SJSA1 (cell line): ENCODE results near the gene PPP1R18. TPM values are rescaled to one million over a fixed set of nuclear protein-coding genes. Genes with fewer than 3 reads are reported as not detected.

Source experiments
- DNase-seq, 2 experiments: peaks; one replicate each; pipeline ENCODE4 v3.0.0-alpha.2; 2015 to 2020; ENCODE audit warnings: low spot score in 2 of 2, low read depth in 1 of 2
- H3K27ac ChIP-seq: fragments of 250-450 bp; sonication (Bioruptor Pico); 2 replicates; pipeline ENCODE4 v1.5.1; 2020; ENCODE audit warnings: mild to moderate bottlenecking, moderate library complexity
- H3K27me3 ChIP-seq: fragments of 250-450 bp; sonication (Bioruptor Pico); replicated peaks from 2 replicates; pipeline ENCODE4 v1.5.1; 2020; ENCODE audit warnings: mild to moderate bottlenecking, moderate library complexity
- H3K36me3 ChIP-seq: fragments of 250-450 bp; sonication (Bioruptor Pico); 2 replicates; pipeline ENCODE4 v1.5.1; 2020; ENCODE audit warnings: mild to moderate bottlenecking
- H3K4me1 ChIP-seq: fragments of 250-450 bp; sonication (Bioruptor Pico); replicated peaks from 2 replicates; pipeline ENCODE4 v1.6.1; 2021; ENCODE audit warnings: mild to moderate bottlenecking
- H3K4me3 ChIP-seq: fragments of 250-450 bp; sonication (Bioruptor Pico); 2 replicates; pipeline ENCODE4 v1.5.1; 2020; ENCODE audit warnings: mild to moderate bottlenecking
- H3K9me3 ChIP-seq: fragments of 250-450 bp; sonication (Bioruptor Pico); replicated peaks from 2 replicates; pipeline ENCODE4 v1.5.1; 2020; ENCODE audit warnings: mild to moderate bottlenecking
- total RNA-seq: library from RNA; depleted of rRNA; stranded (reverse); fragments of >200 nt; shearing (Covaris generic); gene quantifications from 2 replicates; pipeline ENCODE4 v1.2.3, GENCODE V29; 2014

PPP1R18 gene
- total RNA-seq, 1 experiment from 2014 or later = 76.8 TPM

DNA sequence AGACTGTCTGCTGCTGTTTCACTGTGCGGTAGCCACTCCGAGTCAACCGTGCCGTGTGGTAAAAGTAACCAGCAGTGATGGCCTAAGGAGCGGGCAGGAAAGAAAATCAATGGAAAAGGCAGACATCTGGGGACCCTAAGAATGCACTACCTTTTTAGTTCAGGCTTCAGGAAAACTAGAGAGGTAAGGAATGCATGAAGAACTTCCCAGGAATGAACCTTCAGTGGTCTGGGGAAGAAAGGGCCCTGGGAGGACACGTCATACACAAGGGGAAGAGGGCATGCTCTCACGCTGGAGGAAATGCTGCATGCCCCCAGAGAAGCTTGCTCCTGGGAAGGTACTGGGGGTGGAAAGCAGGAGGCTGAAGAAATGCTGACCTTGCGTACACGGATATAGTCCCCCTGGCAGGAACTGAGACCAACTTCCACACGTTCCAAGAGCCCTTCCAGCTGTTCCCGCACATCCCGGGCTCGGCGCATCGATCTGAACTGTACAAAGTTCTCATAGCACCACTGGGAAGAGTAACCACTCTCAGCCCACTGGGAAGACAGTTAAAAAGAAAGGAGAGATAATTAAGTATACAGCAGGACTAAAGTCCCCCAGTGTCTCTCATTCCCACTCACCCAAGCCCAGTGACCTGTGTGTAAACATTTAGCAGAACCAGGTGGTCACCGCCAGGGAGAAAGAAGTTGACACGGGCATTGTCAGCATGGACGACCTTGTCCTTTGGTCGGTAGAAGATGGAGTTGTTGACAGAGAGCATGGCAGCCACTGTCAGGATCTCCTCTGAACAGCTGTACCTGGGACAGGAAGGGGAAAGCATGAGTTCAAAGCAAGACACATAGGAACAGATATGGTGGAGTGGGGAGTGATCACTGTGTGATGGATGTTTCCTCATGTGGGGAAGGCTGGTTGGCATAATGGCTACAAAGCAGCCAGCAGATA lies 31.4 kb downstream of the PPP1R18 start:
- Histone ChIP-seq H3K4me3 (no peak overlapping the region), H3K36me3 (peaks cover 89% of the 10 kb centered on the region), H3K4me1 (no peaks in the 10 kb centered on the region), H3K9me3 (no peaks in the 10 kb centered on the region), H3K27me3 (no peaks in the 10 kb centered on the region), H3K27ac (no peak overlapping the region)
- no peak for DNase-seq

DNA sequence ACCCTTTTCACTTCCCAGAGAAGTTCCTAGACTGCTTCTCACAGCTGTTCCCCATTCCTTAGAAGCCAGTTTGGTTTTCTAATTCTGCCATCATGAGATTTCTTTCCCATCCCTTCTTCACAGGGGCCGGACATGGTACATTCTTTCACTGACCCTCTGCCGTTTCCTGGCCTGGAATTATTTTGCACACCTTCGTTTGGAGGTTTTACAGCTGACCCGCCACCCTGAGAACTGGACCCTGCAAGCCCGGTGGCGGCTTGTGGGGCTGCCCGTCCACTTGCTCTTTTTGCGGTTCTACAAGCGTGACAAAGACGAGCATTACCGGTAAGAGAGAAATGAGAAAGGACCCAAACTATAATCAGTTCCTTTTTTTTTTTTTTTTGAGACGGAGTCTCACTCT lies 35.3 kb downstream of the PPP1R18 start:
- no peak for DNase-seq
- peaks cover 62% of the 10 kb centered on the region for H3K36me3 ChIP-seq
- H3K4me3 ChIP-seq = no peak overlapping the region
- no peak overlapping the region for H3K27ac ChIP-seq
- no peaks in the 10 kb centered on the region for H3K27me3 ChIP-seq
- peaks cover 11% of the 10 kb centered on the region for H3K4me1 ChIP-seq
- H3K9me3 ChIP-seq = no peaks in the 10 kb centered on the region

DNA sequence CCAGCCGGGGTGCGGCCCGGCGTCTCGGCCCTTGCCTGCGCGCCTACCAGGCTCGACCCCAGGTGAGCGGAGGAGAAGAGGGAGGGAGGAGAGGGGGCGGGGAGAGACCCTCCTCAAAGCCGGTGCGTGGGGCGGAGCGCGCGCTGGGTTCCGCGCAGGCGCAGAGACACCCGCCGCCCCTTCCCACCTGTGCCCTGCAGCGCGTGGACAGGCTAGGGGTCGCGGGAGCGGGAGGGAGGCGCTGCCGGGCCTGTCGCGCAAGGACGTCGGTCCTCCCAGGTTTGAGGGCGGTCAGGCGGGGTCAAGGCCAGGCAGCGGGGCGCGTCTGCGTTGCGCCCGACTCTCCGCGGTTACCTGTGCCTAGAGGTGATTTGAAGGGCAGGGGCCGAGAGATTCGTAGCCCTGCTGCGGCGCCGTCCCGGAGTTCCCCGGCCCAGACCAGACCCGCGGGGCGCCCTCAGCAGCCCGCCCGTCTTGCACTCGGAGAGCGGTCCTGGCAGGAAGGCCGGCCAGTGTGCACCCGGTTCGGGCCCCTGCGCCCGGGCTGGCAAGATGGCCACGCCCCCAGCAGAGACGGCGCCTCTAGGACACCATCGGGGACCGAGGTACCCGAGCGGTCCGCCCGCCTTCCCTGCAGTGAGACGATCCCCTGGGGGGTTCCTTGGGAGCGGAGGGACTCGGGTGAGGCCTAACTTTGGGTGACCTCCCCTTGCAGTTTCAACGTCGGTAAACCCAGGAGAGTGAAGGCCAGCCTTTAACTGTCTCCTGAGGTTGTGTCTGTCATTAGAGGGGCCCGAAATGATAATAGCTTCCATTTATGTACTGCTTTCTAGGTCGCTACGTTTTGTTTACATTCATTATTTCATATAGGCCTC lies 39.0 kb downstream of the PPP1R18 start:
- Histone ChIP-seq H3K36me3 (peaks cover 36% of the 10 kb centered on the region), H3K27ac (no peak overlapping the region), H3K4me3 (peak overlapping the region; percentile 83), H3K27me3 (no peaks in the 10 kb centered on the region), H3K9me3 (no peaks in the 10 kb centered on the region), H3K4me1 (peaks cover 11% of the 10 kb centered on the region)
- peak; percentile 64 to 78 for DNase-seq

DNA sequence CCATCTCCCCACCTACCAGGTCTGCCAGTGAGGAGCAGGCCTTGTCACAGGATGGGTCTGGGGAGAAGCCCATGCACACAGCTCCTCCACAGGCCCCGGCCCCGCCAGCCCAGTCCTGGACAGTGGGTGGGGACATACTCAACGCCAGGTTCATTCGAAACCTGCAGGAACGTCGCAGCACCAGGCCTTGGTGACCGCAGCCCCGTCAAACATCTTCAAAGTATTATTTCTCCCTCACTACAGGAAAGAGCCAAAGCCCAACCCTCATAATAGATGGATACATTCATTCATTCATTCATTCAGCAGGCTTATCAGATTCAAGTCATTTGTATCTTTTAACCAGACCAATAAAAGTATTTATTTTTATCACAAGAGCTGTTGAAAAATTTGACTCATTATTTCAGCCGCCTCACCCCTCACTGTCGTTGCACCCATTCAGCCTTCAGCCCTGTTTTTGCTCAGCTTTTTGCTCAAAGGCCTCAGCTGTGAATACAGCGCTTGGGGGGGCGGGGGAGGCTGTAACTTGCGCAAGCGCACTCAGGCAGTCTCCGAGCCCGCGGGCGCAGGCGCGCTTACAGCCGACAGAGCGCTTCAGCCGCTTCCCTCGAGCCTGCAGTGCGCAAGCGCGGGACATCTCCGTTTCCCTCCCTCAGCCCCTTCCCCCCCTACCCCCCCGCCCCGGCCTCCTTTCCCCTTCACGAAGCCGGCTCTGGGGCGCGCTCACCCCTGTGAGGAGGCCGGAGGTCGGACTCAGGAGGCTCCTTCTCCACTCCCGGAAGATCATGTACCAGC lies 39.8 kb downstream of the PPP1R18 start, which contains the start of gene C6orf136:
C6orf136 (plus strand) TSS at position 684 of the 792 bp plus-strand sequence; CDS start at position 783, 99 bp downstream.
- Histone ChIP-seq H3K27ac (no peak within 1 kb of the TSS), H3K4me1 (peaks cover 11% of the 10 kb centered on the region), H3K4me3 (peak within 1 kb of the TSS; percentile 83), H3K9me3 (no peaks in the 10 kb centered on the region), H3K27me3 (no peaks in the 10 kb centered on the region), H3K36me3 (peaks cover 35% of the 10 kb centered on the region)
- DNase-seq = peak; percentile 82 to 95

DNA sequence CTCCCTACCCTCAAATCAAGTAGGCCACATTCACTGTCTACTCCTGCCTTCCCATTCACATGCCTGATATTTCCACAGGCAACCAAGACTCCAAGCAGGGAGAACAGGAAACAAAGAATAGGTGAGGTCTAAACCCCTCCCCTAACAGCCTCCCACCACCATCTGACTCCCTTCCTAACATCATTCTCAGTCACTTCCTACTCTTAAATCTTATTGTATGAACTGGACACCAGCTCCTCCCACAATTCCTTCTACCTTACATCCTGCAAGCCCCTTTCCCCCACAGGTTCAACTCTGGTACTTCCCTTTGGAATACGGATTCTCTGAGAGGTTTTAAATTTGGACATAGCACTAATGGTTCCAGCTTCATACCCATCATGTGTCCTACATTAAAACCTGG lies 40.5 kb downstream of the PPP1R18 start:
- DNase-seq = no peak
- H3K36me3 ChIP-seq = peaks cover 32% of the 10 kb centered on the region
- H3K27ac ChIP-seq = no peak overlapping the region
- H3K4me1 ChIP-seq = peaks cover 11% of the 10 kb centered on the region
- no peaks in the 10 kb centered on the region for H3K9me3 ChIP-seq
- no peak overlapping the region for H3K4me3 ChIP-seq
- no peaks in the 10 kb centered on the region for H3K27me3 ChIP-seq

DNA sequence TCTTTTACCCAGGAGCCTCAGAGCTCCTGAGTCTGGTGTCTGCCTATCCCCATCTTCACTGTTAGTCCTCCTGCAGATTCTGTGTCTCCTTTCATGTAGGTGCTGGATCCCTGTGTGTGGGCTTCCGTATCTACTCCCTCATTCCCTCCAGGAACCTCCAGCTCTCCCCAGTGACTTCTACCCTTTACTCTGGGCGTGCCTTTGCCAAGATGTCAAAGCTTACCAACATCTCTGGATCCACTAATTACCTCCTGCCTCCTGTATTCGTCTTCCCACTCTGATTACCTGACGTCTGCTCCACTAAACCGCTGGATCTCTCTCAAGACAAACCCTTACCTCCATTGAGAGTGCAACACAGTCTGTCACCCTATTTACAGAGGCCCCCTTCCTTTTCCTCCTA lies 41.7 kb downstream of the PPP1R18 start:
- H3K4me1 ChIP-seq = peaks cover 11% of the 10 kb centered on the region
- no peak overlapping the region for H3K4me3 ChIP-seq
- peaks cover 41% of the 10 kb centered on the region for H3K36me3 ChIP-seq
- no peaks in the 10 kb centered on the region for H3K27me3 ChIP-seq
- no peaks in the 10 kb centered on the region for H3K9me3 ChIP-seq
- DNase-seq = no peak
- no peak overlapping the region for H3K27ac ChIP-seq

DNA sequence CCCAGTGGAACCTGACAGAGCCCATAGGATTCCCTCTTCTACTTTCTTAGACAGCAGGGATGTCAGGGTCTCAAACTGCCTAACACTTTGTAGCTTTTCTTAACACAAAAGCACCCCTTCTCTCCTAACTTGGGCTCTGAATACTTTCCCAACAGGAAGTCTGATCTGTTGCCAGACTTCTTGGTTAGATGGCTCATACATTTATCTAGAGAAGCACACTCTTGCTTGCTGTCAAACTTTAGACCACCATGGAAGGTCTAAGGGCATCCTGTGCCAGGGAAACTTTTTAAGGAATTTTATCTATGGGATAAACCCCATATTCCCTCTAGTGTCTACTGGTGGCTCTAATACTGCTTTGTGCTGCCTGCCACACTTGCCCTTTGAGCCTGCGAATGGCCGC lies 42.8 kb downstream of the PPP1R18 start:
- H3K27me3 ChIP-seq = no peaks in the 10 kb centered on the region
- DNase-seq = no peak

DNA sequence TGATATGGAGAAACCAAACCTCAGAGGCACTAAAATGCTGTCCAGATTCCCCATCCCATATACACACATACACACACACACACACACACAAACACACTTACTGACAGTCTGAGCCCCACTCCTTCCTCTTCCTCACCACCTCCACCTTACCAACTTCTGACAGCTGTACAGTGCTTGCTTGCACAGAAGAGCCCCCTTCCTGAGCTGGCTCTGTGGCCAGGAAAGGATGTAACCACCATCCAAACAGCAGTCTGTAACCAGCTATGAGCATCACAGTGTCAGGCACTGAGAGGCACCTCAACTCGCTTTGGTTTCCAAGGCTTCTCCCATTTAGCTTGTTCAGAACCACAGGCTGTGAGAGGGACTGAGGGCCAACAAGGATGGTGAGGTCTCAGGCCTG lies 45.4 kb downstream of the PPP1R18 start:
- no peak overlapping the region for H3K4me3 ChIP-seq
- peaks cover 42% of the 10 kb centered on the region for H3K36me3 ChIP-seq
- DNase-seq = no peak
- no peaks in the 10 kb centered on the region for H3K27me3 ChIP-seq
- H3K4me1 ChIP-seq = no peaks in the 10 kb centered on the region
- no peaks in the 10 kb centered on the region for H3K9me3 ChIP-seq
- no peak overlapping the region for H3K27ac ChIP-seq

More for the DNA sequence above, 42.8 kb downstream of the PPP1R18 start:
- no peak overlapping the region for H3K27ac ChIP-seq
- no peak overlapping the region for H3K4me3 ChIP-seq
- no peaks in the 10 kb centered on the region for H3K9me3 ChIP-seq
- peaks cover 44% of the 10 kb centered on the region for H3K36me3 ChIP-seq
- peaks cover 11% of the 10 kb centered on the region for H3K4me1 ChIP-seq

DNA sequence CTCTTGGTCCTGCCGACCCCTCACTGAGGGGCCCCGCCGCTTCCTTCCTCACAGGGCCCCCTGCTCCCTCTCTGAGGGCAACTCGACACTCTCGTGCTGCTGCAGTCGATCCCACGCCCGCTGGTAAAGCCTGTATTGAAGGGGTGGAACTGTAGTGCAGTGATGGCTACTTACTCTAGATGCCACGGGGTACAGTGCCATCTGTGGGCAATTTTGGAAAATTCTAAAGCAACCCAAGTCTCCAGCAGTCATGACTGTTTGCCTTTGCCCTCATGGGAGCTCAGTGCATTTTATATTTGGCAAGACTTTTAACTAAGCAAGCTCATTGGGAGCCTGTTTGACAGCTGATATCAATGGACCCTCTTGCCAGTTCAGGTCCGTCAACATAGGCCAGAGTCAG lies 46.0 kb downstream of the PPP1R18 start:
- Histone ChIP-seq H3K27me3 (no peaks in the 10 kb centered on the region), H3K4me3 (no peak overlapping the region), H3K4me1 (no peaks in the 10 kb centered on the region), H3K27ac (no peak overlapping the region), H3K36me3 (peaks cover 38% of the 10 kb centered on the region), H3K9me3 (no peaks in the 10 kb centered on the region)
- no peak for DNase-seq

DNA sequence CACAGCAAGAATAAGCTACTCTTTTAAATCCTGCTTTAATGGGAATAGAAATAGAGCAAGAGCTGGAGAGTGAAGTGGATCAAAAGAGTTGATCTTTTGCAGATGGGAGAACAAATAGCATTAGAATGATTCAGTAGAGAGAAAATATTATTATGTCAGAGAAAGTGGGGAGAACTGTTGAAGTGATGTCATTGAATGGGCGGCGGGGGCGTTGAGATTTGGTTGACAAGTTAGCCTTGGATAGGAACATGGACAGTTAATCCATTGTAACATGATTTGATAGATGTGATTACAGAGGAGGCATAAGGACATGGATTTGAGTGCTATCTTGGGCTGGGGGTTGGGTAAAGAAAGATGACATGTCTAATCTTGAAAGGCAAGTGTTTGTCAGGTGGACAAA lies 50.6 kb downstream of the PPP1R18 start:
- Histone ChIP-seq H3K4me3 (no peak overlapping the region), H3K4me1 (no peaks in the 10 kb centered on the region), H3K9me3 (no peaks in the 10 kb centered on the region), H3K27ac (no peak overlapping the region), H3K27me3 (no peaks in the 10 kb centered on the region), H3K36me3 (peaks cover 36% of the 10 kb centered on the region)
- DNase-seq = no peak

DNA sequence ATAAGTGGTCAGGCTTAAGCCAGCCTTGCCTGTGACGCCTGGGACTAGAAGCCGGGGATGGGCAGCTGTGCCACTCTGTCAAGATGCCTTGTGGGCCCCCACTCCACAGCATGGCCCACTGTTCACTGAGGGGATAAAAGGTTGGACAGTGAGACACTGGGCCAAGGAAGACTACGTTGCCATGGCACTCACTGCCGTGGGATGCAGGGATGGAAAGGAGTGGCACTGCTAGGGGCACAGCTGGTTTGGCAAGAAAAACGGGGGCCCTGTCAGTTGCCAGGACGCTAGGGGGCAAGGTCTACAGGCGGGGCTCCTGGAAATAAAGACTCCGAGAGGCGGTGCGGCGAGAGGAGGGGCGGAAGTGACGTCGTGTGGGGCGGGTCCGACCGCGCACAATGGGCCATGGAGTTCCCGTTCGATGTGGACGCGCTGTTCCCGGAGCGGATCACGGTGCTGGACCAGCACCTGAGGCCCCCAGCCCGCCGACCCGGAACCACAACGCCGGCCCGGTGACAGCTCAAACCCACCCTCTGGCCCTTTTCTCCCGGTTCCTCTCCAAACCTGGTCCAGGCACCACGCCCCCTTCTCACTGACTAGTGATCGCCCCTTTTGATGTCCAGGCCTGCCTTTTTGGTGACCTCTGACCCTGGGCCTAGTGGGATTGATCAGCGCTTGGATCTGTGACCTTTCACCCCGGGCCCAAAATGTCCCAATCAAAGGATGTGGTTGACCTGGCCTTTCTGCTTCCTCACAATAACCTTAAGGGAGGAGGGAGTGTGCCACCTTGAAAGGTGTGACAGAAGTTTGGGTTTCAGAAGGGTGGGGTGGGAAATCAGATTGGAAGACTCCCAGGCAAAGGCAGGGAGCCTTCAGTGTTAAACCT lies 59.7 kb downstream of the PPP1R18 start, which contains the start of gene ATAT1:
ATAT1 (plus strand) TSS at position 391 of the 883 bp plus-strand sequence.
- peak within 1 kb of the TSS; percentile 56 for H3K4me3 ChIP-seq
- peak within 1 kb of the TSS; percentile 64 for H3K27ac ChIP-seq
- peaks cover 73% of the 10 kb centered on the region for H3K36me3 ChIP-seq
- H3K4me1 ChIP-seq = peaks cover 15% of the 10 kb centered on the region
- peak; percentile 75 to 88 for DNase-seq
- H3K27me3 ChIP-seq = no peaks in the 10 kb centered on the region
- H3K9me3 ChIP-seq = no peaks in the 10 kb centered on the region
